GM19395 (cell line): ENCODE results near the gene SREK1IP1.

ENCODE experiments used
- ATAC-seq: cut with Tn5 transposase; IDR thresholded peaks from one replicate; pipeline ENCODE4 v1.9.1; 2021; ENCODE audit warnings: mild to moderate bottlenecking, moderate library complexity; ENCODE audit not compliant: unreplicated experiment

The SREK1IP1 gene

GRCh38 chr5:64688965-64689364 lies 79.5 kb downstream of the SREK1IP1 start:
- no peak for ATAC-seq

- no peak for ATAC-seq
Measured at GRCh38 chr5:64688391-64688790, 80.1 kb downstream of the SREK1IP1 start.

GRCh38 chr5:64685866-64686265 lies 82.6 kb downstream of the SREK1IP1 start:
- ATAC-seq = no peak

GRCh38 chr5:64682608-64683007 lies 85.9 kb downstream of the SREK1IP1 start:
- ATAC-seq = no peak

- ATAC-seq = no peak
Measured at GRCh38 chr5:64680289-64680688, 88.2 kb downstream of the SREK1IP1 start.

- no peak for ATAC-seq
Measured at GRCh38 chr5:64678374-64678773, 90.1 kb downstream of the SREK1IP1 start.

- no peak for ATAC-seq
Measured at GRCh38 chr5:64671678-64672077, 96.8 kb downstream of the SREK1IP1 start.

GRCh38 chr5:64670277-64670676 lies 98.2 kb downstream of the SREK1IP1 start:
- ATAC-seq = no peak
